ENCODE data around the gene PADI3. TPM values are rescaled to one million over a fixed set of nuclear protein-coding genes. Genes with fewer than 3 reads are reported as not detected.
A peak's percentile ranks its signal among the peaks of the same experiment; 100 is the strongest.

PADI3 gene
- polyA plus RNA-seq, 1 of the 3 experiments (the other 2 are of a cell fraction), result 0.30 TPM

- POLR2A ChIA-PET, result no interaction called here
- CTCF ChIA-PET, result no interaction called here
Observed at GRCh38 chr1:17251701-17252376, 2.9 kb downstream of the PADI3 start.

More at GRCh38 chr1:17251701-17252376, 2.9 kb downstream of the PADI3 start:
- no peaks in the 10 kb centered on the region for H4K20me1 ChIP-seq (ENCODE audit: insufficient read depth)
- no peaks in the 10 kb centered on the region for H3K27me3 ChIP-seq (ENCODE audit: insufficient read depth)
- peak overlapping the region; percentile 17; the same call in 1 of the 2 replicates for H3K4me2 ChIP-seq
- H2AFZ ChIP-seq (ENCODE audit: low read depth), result no peak overlapping the region
- H3K4me1 ChIP-seq (ENCODE audit: control insufficient read depth in 1 of 2, insufficient read depth in 2 of 2, low read depth in 1 of 2, low read length in 1 of 2), result peaks cover 4 to 8% of the 10 kb centered on the region in 2 experiments; a peak in 1 of 4 replicates
- no peaks in the 10 kb centered on the region for H3K36me3 ChIP-seq (replicated peaks in 1 of 2; ENCODE audit: control insufficient read depth in 1 of 2, insufficient read depth in 2 of 2, low read length in 1 of 2)
- no peaks in the 10 kb centered on the region for H3F3A ChIP-seq (replicated peaks; ENCODE audit: insufficient read depth)
- no peaks in the 10 kb centered on the region for H3K9me2 ChIP-seq
- no peak overlapping the region for H3K27ac ChIP-seq (ENCODE audit: low read depth in 2 of 2, low read length in 1 of 2)
- WGBS (ENCODE audit: low lambda C conversion rate), result 70% methylated on average over 3 of the region's 3 CpGs
- no peak for DNase-seq
- no peaks in the 10 kb centered on the region for H3K79me2 ChIP-seq (ENCODE audit: insufficient read depth)
- no peak overlapping the region for H3K4me3 ChIP-seq (ENCODE audit: low read depth in 2 of 2, low read length in 1 of 2)
- H3K9me3 ChIP-seq, result no peaks in the 10 kb centered on the region
- no peak overlapping the region for H3K9ac ChIP-seq
- no peak for TF ChIP-seq NFIC (IDR thresholded peaks at IDR 0.05; ENCODE audit: borderline replicate concordance)
- no peak for TF ChIP-seq MEF2A (IDR thresholded peaks at IDR 0.05; ENCODE audit: borderline replicate concordance, low read depth)
- no peak for TF ChIP-seq GABPA (IDR thresholded peaks at IDR 0.05; ENCODE audit: low read depth)
- peak; percentile 70 for TF ChIP-seq TCF12 (IDR thresholded peaks at IDR 0.05)
- TF ChIP-seq, protein P1, sequence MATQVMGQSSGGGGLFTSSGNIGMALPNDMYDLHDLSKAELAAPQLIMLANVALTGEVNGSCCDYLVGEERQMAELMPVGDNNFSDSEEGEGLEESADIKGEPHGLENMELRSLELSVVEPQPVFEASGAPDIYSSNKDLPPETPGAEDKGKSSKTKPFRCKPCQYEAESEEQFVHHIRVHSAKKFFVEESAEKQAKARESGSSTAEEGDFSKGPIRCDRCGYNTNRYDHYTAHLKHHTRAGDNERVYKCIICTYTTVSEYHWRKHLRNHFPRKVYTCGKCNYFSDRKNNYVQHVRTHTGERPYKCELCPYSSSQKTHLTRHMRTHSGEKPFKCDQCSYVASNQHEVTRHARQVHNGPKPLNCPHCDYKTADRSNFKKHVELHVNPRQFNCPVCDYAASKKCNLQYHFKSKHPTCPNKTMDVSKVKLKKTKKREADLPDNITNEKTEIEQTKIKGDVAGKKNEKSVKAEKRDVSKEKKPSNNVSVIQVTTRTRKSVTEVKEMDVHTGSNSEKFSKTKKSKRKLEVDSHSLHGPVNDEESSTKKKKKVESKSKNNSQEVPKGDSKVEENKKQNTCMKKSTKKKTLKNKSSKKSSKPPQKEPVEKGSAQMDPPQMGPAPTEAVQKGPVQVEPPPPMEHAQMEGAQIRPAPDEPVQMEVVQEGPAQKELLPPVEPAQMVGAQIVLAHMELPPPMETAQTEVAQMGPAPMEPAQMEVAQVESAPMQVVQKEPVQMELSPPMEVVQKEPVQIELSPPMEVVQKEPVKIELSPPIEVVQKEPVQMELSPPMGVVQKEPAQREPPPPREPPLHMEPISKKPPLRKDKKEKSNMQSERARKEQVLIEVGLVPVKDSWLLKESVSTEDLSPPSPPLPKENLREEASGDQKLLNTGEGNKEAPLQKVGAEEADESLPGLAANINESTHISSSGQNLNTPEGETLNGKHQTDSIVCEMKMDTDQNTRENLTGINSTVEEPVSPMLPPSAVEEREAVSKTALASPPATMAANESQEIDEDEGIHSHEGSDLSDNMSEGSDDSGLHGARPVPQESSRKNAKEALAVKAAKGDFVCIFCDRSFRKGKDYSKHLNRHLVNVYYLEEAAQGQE (IDR thresholded peaks at IDR 0.05; ENCODE audit: low read depth, low read length), result no peak
- TF ChIP-seq, protein P2, sequence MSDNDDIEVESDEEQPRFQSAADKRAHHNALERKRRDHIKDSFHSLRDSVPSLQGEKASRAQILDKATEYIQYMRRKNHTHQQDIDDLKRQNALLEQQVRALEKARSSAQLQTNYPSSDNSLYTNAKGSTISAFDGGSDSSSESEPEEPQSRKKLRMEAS (IDR thresholded peaks at IDR 0.05; ENCODE audit: low read depth), result peak; percentile 28; the same call in 1 of the 2 replicates
- no peak for TF ChIP-seq USF1 (IDR thresholded peaks at IDR 0.05; ENCODE audit: borderline replicate concordance, low read depth)
- TF ChIP-seq RXRA (IDR thresholded peaks at IDR 0.05; ENCODE audit: borderline replicate concordance, low read depth), result no peak
- TF ChIP-seq EP300 (IDR thresholded peaks at IDR 0.05; ENCODE audit: borderline replicate concordance in 1 of 2, low read depth in 1 of 2, low read length in 1 of 2), result peak in 1 of 2 experiments; percentile 34; a peak in 1 of 4 replicates
- no peak for TF ChIP-seq RAD21 (IDR thresholded peaks at IDR 0.05; ENCODE audit: low read length)
- no peak for TF ChIP-seq NRF1 (IDR thresholded peaks at IDR 0.05; ENCODE audit: low read depth, low read length)
- TF ChIP-seq TAF1 (IDR thresholded peaks at IDR 0.05; ENCODE audit: borderline replicate concordance, low read depth, low read length), result no peak
- TF ChIP-seq JUND (IDR thresholded peaks at IDR 0.05), result peak; percentile 47; the same call in 1 of the 2 replicates
- TF ChIP-seq RCOR1 (IDR thresholded peaks at IDR 0.05; ENCODE audit: low read length), result no peak
- TF ChIP-seq ELF1 (IDR thresholded peaks at IDR 0.05), result no peak
- no peak for TF ChIP-seq GATA2 (CRISPR knock-in tag; IDR thresholded peaks at IDR 0.05)
- TF ChIP-seq, protein P3, sequence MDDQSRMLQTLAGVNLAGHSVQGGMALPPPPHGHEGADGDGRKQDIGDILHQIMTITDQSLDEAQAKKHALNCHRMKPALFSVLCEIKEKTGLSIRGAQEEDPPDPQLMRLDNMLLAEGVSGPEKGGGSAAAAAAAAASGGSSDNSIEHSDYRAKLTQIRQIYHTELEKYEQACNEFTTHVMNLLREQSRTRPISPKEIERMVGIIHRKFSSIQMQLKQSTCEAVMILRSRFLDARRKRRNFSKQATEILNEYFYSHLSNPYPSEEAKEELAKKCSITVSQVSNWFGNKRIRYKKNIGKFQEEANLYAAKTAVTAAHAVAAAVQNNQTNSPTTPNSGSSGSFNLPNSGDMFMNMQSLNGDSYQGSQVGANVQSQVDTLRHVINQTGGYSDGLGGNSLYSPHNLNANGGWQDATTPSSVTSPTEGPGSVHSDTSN (IDR thresholded peaks at IDR 0.05), result peak; percentile 21; the same call in 1 of the 2 replicates
- TF ChIP-seq FOSL2 (IDR thresholded peaks at IDR 0.05; ENCODE audit: borderline replicate concordance, low read depth), result peak; percentile 81; the same call in 1 of the 2 replicates
